A549 (cell line): ENCODE measurements around the gene LEKR1.

Experiments
- BHLHE40 ChIP-seq: IDR thresholded peaks from 2 replicates; pipeline ENCODE4 v1.6.1; 2012; ENCODE audit warnings: low read depth, low read length, inconsistent platforms
- HDAC2 ChIP-seq: fragments of 200-600 bp; sonication (generic); IDR thresholded peaks from 2 replicates; pipeline ENCODE4 v1.6.1; 2016
- JUN ChIP-seq, 2 experiments: fragments of >200 bp; sonication (Bioruptor Twin); formaldehyde crosslinking; IDR thresholded peaks; 2 replicates in 1 of 2; 3 replicates in 1 of 2; pipeline ENCODE4 v1.6.1; 2016 to 2017
- MAZ ChIP-seq: fragments of 150-350 bp; IDR thresholded peaks from 2 replicates; pipeline ENCODE4 v1.6.1; 2014; ENCODE audit warnings: antibody characterized with exemption, low read depth, low read length, borderline replicate concordance
- PBX3 ChIP-seq: IDR thresholded peaks from 2 replicates; pipeline ENCODE4 v1.6.1; 2012
- PHF8 ChIP-seq: fragments of 200-600 bp; sonication (generic); IDR thresholded peaks from 2 replicates; pipeline ENCODE4 v1.6.1; 2016; ENCODE audit warnings: low read depth, mild to moderate bottlenecking, antibody characterized with exemption, moderate library complexity, borderline replicate concordance
- POLR2A ChIP-seq: IDR thresholded peaks from 2 replicates; pipeline ENCODE4 v1.6.1; 2012; ENCODE audit warnings: mild to moderate bottlenecking, low read length
- RARB ChIP-seq: fragments of 250-450 bp; sonication (Bioruptor Pico); IDR thresholded peaks from 2 replicates; pipeline ENCODE4 v1.8.0; 2021; ENCODE audit warnings: mild to moderate bottlenecking, moderate library complexity
- TF ChIP-seq, protein P1 (sequence below): fragments of >200 bp; sonication (Bioruptor Twin); formaldehyde crosslinking; IDR thresholded peaks from 3 replicates; pipeline ENCODE4 v1.5.1; 2016

DNA sequence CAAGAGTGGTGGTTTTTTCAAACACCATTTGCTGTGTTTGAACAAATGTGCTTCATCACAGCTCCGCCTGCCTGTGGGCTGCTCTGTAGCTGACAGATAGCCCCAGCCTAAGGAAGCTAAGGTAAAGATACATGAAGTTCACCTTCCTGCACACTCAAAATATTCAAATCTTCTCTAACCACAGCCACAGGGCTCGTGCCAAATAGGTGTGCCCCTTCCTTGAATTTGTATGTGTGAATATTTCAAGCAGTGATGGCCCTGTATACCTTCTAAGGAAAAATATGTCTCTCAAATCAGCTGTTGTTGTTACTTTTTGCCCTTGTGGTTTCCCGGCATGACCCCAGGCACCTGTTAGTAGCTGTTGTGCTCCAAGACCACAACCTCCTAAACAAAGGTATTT is 241.0 kb downstream of the LEKR1 start:
- no peak for TF ChIP-seq MAZ
- TF ChIP-seq POLR2A = no peak
- no peak for TF ChIP-seq PHF8
- TF ChIP-seq JUN (IDR thresholded peaks at IDR 0.05) = no peak
- TF ChIP-seq, protein P1, sequence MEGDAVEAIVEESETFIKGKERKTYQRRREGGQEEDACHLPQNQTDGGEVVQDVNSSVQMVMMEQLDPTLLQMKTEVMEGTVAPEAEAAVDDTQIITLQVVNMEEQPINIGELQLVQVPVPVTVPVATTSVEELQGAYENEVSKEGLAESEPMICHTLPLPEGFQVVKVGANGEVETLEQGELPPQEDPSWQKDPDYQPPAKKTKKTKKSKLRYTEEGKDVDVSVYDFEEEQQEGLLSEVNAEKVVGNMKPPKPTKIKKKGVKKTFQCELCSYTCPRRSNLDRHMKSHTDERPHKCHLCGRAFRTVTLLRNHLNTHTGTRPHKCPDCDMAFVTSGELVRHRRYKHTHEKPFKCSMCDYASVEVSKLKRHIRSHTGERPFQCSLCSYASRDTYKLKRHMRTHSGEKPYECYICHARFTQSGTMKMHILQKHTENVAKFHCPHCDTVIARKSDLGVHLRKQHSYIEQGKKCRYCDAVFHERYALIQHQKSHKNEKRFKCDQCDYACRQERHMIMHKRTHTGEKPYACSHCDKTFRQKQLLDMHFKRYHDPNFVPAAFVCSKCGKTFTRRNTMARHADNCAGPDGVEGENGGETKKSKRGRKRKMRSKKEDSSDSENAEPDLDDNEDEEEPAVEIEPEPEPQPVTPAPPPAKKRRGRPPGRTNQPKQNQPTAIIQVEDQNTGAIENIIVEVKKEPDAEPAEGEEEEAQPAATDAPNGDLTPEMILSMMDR = no peak
- TF ChIP-seq PBX3 = no peak
- no peak for TF ChIP-seq RARB (CRISPR knock-in tag)
- no peak for TF ChIP-seq HDAC2
- no peak for TF ChIP-seq BHLHE40
